Naive thymus-derived CD4-positive, alpha-beta T cell (primary cell): ENCODE results near the gene GPC6. TPM values are rescaled to one million over a fixed set of nuclear protein-coding genes. Genes with fewer than 3 reads are reported as not detected.

Experiments used
- ATAC-seq: fragments of 150-1000 bp; cut with Tn5 transposase; 2 replicates; pipeline ENCODE4 v1.10.0; 2021; ENCODE audit warnings: mild to moderate bottlenecking, moderate library complexity
- CTCF ChIA-PET: fragments of 350-600 bp; sonication (Branson Sonifier 250); formaldehyde crosslinking; loops from one replicate; lab custom pipeline; 2021; ENCODE audit warnings: antibody characterized with exemption; lab: Charles Lee
- POLR2A ChIA-PET: fragments of 350-600 bp; sonication (Branson Sonifier 250); formaldehyde crosslinking; loops from one replicate; lab custom pipeline; 2021; ENCODE audit warnings: antibody characterized with exemption, inconsistent platforms; lab: Charles Lee
- DNase-seq, 9 donors: peaks; one replicate each; pipeline versions ENCODE4 v3.0.0 to v3.0.0-alpha.2; 2020 to 2022; ENCODE audit warnings: mixed read lengths in 1 of 9
- H3K27ac ChIP-seq: one replicate; pipeline ENCODE4 v1.7.0; 2013; ENCODE audit warnings: mild to moderate bottlenecking, low read depth, low read length, moderate library complexity
- H3K27me3 ChIP-seq, 2 donors: one replicate each; pipeline ENCODE4 v1.7.0; 2013; ENCODE audit warnings: low read length in 2 of 2, mild to moderate bottlenecking in 2 of 2, moderate library complexity in 2 of 2; ENCODE audit not compliant: control insufficient read depth in 2 of 2, insufficient read depth in 2 of 2
- H3K36me3 ChIP-seq, 3 experiments: 1 replicate in 2 of 3; 2 replicates in 1 of 3; pipeline ENCODE4 v1.7.0; 2013; ENCODE audit warnings: low read length in 3 of 3, mild to moderate bottlenecking in 3 of 3, moderate library complexity in 1 of 3; ENCODE audit not compliant: insufficient read depth in 3 of 3, control insufficient read depth in 2 of 3
- H3K4me1 ChIP-seq, 2 donors: one replicate each; pipeline ENCODE4 v1.7.0; 2013; ENCODE audit warnings: low read length in 2 of 2, mild to moderate bottlenecking in 2 of 2, moderate library complexity in 1 of 2; ENCODE audit not compliant: control insufficient read depth in 2 of 2, insufficient read depth in 2 of 2
- H3K4me3 ChIP-seq: 2 replicates; pipeline ENCODE4 v1.7.0; 2013; ENCODE audit warnings: mild to moderate bottlenecking, low read length
- H3K9me3 ChIP-seq, 3 experiments: 1 replicate in 2 of 3; 2 replicates in 1 of 3; pipeline ENCODE4 v1.7.0; 2013; ENCODE audit warnings: low read length in 3 of 3; ENCODE audit not compliant: control insufficient read depth in 2 of 3
- H3K27ac Mint-ChIP-seq, 9 donors: one replicate each; pipeline ENCODE4 v1.8.0; 2020 to 2022; ENCODE audit warnings: mixed read lengths in 9 of 9, mild to moderate bottlenecking in 8 of 9, moderate library complexity in 5 of 9, inconsistent platforms in 2 of 9
- H3K27me3 Mint-ChIP-seq, 5 donors: one replicate each; pipeline ENCODE4 v1.8.0; 2021 to 2022; ENCODE audit warnings: mixed read lengths in 5 of 5, mild to moderate bottlenecking in 1 of 5
- H3K36me3 Mint-ChIP-seq, 5 donors: one replicate each; pipeline ENCODE4 v1.8.0; 2020 to 2022; ENCODE audit warnings: mixed read lengths in 5 of 5, mild to moderate bottlenecking in 3 of 5, inconsistent platforms in 1 of 5
- H3K4me1 Mint-ChIP-seq, 7 donors: one replicate each; pipeline ENCODE4 v1.8.0; 2020 to 2022; ENCODE audit warnings: mixed read lengths in 7 of 7, mild to moderate bottlenecking in 3 of 7, inconsistent platforms in 1 of 7
- H3K4me3 Mint-ChIP-seq, 10 donors: one replicate each; pipeline ENCODE4 v1.8.0; 2020 to 2022; ENCODE audit warnings: mild to moderate bottlenecking in 10 of 10, mixed read lengths in 10 of 10, moderate library complexity in 6 of 10, inconsistent platforms in 2 of 10
- H3K9me3 Mint-ChIP-seq, 11 donors: one replicate each; pipeline ENCODE4 v1.8.0; 2020 to 2022; ENCODE audit warnings: mixed read lengths in 11 of 11, mild to moderate bottlenecking in 4 of 11, inconsistent platforms in 1 of 11, moderate library complexity in 1 of 11
- intact Hi-C, 2 donors: fragments of 100-400 bp; cut with micrococcal nuclease; formaldehyde crosslinking; loops; one replicate each; pipeline ENCODE4 v1.15.1; 2023
- polyA plus RNA-seq, 2 donors: library from polyadenylated mRNA; unstranded; fragments of 300-500 nt; fragmentation: Illumina TruSeq; gene quantifications; one replicate each; pipeline ENCODE4 v1.2.3, GENCODE V29; 2021
- total RNA-seq, 6 experiments: library from RNA in 5 of 6; stranded (reverse) in 5 of 6; gene quantifications; 1 replicate in 5 of 6; 2 replicates in 1 of 6; pipeline ENCODE4 v1.2.3 and lab custom pipeline; 2021 to 2026

The GPC6 gene
- total and polyA plus RNA-seq, 7 experiments from 2014 or later = not detected

DNA sequence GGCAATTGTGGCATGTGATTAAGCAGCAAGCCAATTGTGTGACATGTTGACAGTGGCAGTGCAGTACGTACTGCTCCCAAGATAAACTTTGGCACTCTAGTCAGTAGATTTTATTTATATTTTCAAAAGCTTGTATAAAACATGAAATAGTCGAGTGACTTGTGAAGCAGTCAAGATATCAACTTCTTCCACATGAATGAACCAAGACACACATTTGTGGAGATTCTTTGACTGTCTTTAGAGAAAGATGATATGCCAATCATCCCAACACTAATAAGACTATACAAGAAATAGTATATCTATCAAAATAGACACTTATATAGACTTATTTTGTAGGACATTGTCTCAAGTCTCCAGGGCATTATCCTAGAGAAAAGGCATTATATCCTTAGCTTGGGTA is 714.8 kb downstream of the GPC6 start:
- CTCF ChIA-PET = no interaction called here

GRCh38 chr13:93942016-93942415 is 715.4 kb downstream of the GPC6 start:
- intact Hi-C loops = no loop called here
- Histone ChIP-seq H3K36me3 (no peaks in the 10 kb centered on the region), H3K9me3 (no peaks in the 10 kb centered on the region), H3K27ac (no peak overlapping the region), H3K27me3 (no peaks in the 10 kb centered on the region), H3K4me1 (no peaks in the 10 kb centered on the region), H3K4me3 (no peak overlapping the region)
- POLR2A ChIA-PET = no interaction called here
- no peaks in the 10 kb centered on the region for H3K36me3 Mint-ChIP-seq
- H3K4me1 Mint-ChIP-seq = no peaks in the 10 kb centered on the region
- no peak overlapping the region for H3K27ac Mint-ChIP-seq
- CTCF ChIA-PET = interaction anchor here (0.6 kb wide), 1 partner anchor 200 kb away, joined by 3 read pairs; no protein-coding TSS in a partner anchor
- DNase-seq (no peak), ATAC-seq (no peak)
- H3K27me3 Mint-ChIP-seq = peaks cover 0 to 13% (median 0%) of the 10 kb centered on the region in 5 donors
- peaks cover 0 to 4% (median 0%) of the 10 kb centered on the region in 11 donors for H3K9me3 Mint-ChIP-seq
- H3K4me3 Mint-ChIP-seq = no peak overlapping the region

More for the DNA sequence above, 714.8 kb downstream of the GPC6 start:
- Mint-ChIP-seq H3K9me3 (peaks cover 0 to 4% (median 0%) of the 10 kb centered on the region in 11 donors), H3K4me3 (no peak overlapping the region), H3K27me3 (peaks cover 0 to 17% (median 0%) of the 10 kb centered on the region in 5 donors), H3K27ac (no peak overlapping the region), H3K36me3 (no peaks in the 10 kb centered on the region), H3K4me1 (no peaks in the 10 kb centered on the region)
- DNase-seq (no peak), ATAC-seq (no peak)
- Histone ChIP-seq H3K4me3 (no peak overlapping the region), H3K36me3 (no peaks in the 10 kb centered on the region), H3K27me3 (no peaks in the 10 kb centered on the region), H3K9me3 (no peaks in the 10 kb centered on the region), H3K4me1 (no peaks in the 10 kb centered on the region), H3K27ac (no peak overlapping the region)
- intact Hi-C loops = no loop called here
- POLR2A ChIA-PET = no interaction called here

- POLR2A ChIA-PET = no interaction called here
- CTCF ChIA-PET = no interaction called here
- DNase-seq = no peak
Measured at GRCh38 chr13:93945621-93946020, 719.0 kb downstream of the GPC6 start.

GRCh38 chr13:93946994-93947393 is 720.4 kb downstream of the GPC6 start:
- H3K27ac ChIP-seq = no peak overlapping the region
- H3K36me3 Mint-ChIP-seq = no peaks in the 10 kb centered on the region

More at GRCh38 chr13:93945621-93946020, 719.0 kb downstream of the GPC6 start:
- no peaks in the 10 kb centered on the region for H3K36me3 ChIP-seq
- H3K9me3 Mint-ChIP-seq = peaks cover 0 to 4% (median 0%) of the 10 kb centered on the region in 11 donors
- H3K27ac ChIP-seq = no peak overlapping the region
- H3K4me1 ChIP-seq = no peaks in the 10 kb centered on the region
- H3K27me3 Mint-ChIP-seq = peaks cover 0 to 7% (median 0%) of the 10 kb centered on the region in 5 donors
- no peak overlapping the region for H3K4me3 ChIP-seq
- intact Hi-C loops = no loop called here
- no peaks in the 10 kb centered on the region for H3K9me3 ChIP-seq
- no peaks in the 10 kb centered on the region for H3K27me3 ChIP-seq
- no peak for ATAC-seq
- no peaks in the 10 kb centered on the region for H3K4me1 Mint-ChIP-seq
- no peaks in the 10 kb centered on the region for H3K36me3 Mint-ChIP-seq
- no peak overlapping the region for H3K4me3 Mint-ChIP-seq
- H3K27ac Mint-ChIP-seq = no peak overlapping the region

DNA sequence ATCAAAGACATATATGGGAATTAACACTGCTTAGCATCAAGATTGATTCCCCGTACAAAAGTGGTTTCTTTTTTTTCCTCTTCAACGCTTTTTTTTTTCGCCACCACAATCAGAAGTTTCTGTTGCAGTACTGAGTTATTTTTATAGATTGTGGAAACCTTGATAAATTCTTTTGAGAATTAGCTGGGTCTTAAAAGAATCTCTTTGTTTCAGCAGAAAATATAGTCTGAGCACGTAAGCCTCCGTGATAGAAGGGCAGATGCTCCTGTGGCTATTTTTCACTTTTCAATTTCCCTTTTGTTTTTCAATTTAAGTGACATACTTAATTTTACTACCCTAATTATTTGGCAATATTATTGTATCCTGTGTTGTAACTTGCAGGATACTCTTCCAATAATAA is 721.0 kb downstream of the GPC6 start:
- ChIA-PET CTCF (no interaction called here), POLR2A (no interaction called here)
- no peak for DNase-seq
- H3K9me3 Mint-ChIP-seq = peaks cover 0 to 4% (median 0%) of the 10 kb centered on the region in 11 donors
- Histone ChIP-seq H3K36me3 (no peaks in the 10 kb centered on the region), H3K27ac (no peak overlapping the region), H3K9me3 (no peaks in the 10 kb centered on the region), H3K4me3 (no peak overlapping the region), H3K27me3 (no peaks in the 10 kb centered on the region), H3K4me1 (no peaks in the 10 kb centered on the region)
- no peak overlapping the region for H3K27ac Mint-ChIP-seq
- H3K4me3 Mint-ChIP-seq = no peak overlapping the region
- H3K27me3 Mint-ChIP-seq = peaks cover 0 to 7% (median 0%) of the 10 kb centered on the region in 5 donors
- no peak for ATAC-seq
- intact Hi-C loops = no loop called here
- H3K36me3 Mint-ChIP-seq = no peaks in the 10 kb centered on the region
- H3K4me1 Mint-ChIP-seq = no peaks in the 10 kb centered on the region

More at GRCh38 chr13:93946994-93947393, 720.4 kb downstream of the GPC6 start:
- no peaks in the 10 kb centered on the region for H3K27me3 ChIP-seq
- DNase-seq = no peak
- H3K4me1 Mint-ChIP-seq = no peaks in the 10 kb centered on the region
- no peaks in the 10 kb centered on the region for H3K36me3 ChIP-seq
- no peak overlapping the region for H3K4me3 Mint-ChIP-seq
- no peak overlapping the region for H3K4me3 ChIP-seq
- intact Hi-C loops = no loop called here
- peaks cover 0 to 4% (median 0%) of the 10 kb centered on the region in 11 donors for H3K9me3 Mint-ChIP-seq
- CTCF ChIA-PET = no interaction called here
- POLR2A ChIA-PET = no interaction called here
- H3K9me3 ChIP-seq = no peaks in the 10 kb centered on the region
- ATAC-seq = no peak
- no peak overlapping the region for H3K27ac Mint-ChIP-seq
- no peaks in the 10 kb centered on the region for H3K4me1 ChIP-seq
- peaks cover 0 to 7% (median 0%) of the 10 kb centered on the region in 5 donors for H3K27me3 Mint-ChIP-seq

DNA sequence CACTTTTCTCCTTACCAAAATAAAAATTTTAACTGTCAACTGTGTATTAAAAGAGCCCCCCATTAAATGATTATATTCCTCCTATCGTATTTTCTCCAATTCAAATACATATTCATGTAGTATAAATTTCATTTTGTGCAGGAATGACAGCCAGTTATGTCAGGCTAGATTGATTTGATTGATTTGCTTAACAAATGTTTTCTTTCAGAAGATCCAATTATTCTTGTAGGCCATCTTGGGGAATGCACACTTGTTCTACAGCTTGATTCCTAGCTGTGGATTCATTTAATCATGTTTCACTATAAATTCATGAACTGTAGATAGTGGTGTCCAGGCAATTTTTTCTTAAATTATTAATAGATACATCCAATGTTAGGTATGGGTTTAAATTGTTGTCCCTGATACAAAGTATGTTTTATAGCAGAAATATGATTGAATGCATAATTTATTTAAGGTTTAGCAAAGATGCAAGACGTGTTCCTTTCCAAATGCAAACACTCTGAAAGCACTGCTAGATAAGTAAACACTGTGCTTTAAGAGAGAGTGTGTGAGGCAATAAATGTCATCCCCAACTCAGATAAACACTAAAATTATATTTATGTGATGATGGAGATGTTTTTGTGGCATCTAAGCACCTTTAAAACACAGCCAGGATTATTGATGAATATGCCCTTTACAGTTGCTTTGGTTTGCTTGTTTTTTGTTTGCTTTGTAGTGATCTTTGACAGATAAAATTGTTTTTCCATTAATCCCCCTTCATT is 721.7 kb downstream of the GPC6 start:
- intact Hi-C loops = no loop called here
- H3K4me1 ChIP-seq = no peaks in the 10 kb centered on the region
- H3K27me3 ChIP-seq = no peaks in the 10 kb centered on the region
- H3K4me3 ChIP-seq = no peak overlapping the region
- peaks cover 0 to 4% (median 0%) of the 10 kb centered on the region in 11 donors for H3K9me3 Mint-ChIP-seq
- ChIA-PET POLR2A (no interaction called here), CTCF (no interaction called here)
- no peak overlapping the region for H3K27ac Mint-ChIP-seq
- no peaks in the 10 kb centered on the region for H3K9me3 ChIP-seq
- H3K27ac ChIP-seq = no peak overlapping the region
- no peaks in the 10 kb centered on the region for H3K36me3 Mint-ChIP-seq
- DNase-seq (no peak), ATAC-seq (no peak)
- peaks cover 0 to 6% (median 0%) of the 10 kb centered on the region in 5 donors for H3K27me3 Mint-ChIP-seq
- no peaks in the 10 kb centered on the region for H3K36me3 ChIP-seq
- no peak overlapping the region for H3K4me3 Mint-ChIP-seq
- no peaks in the 10 kb centered on the region for H3K4me1 Mint-ChIP-seq

- no peaks in the 10 kb centered on the region for H3K27me3 ChIP-seq
- Mint-ChIP-seq H3K4me3 (no peak overlapping the region), H3K27ac (no peak overlapping the region), H3K4me1 (no peaks in the 10 kb centered on the region), H3K36me3 (no peaks in the 10 kb centered on the region), H3K9me3 (no peaks in the 10 kb centered on the region), H3K27me3 (peaks cover 0 to 4% (median 0%) of the 10 kb centered on the region in 5 donors)
- no peak overlapping the region for H3K27ac ChIP-seq
- no peak overlapping the region for H3K4me3 ChIP-seq
- DNase-seq (no peak), ATAC-seq (no peak)
- no peaks in the 10 kb centered on the region for H3K36me3 ChIP-seq
- H3K9me3 ChIP-seq = no peaks in the 10 kb centered on the region
- ChIA-PET CTCF (interaction anchor here (0.6 kb wide), 1 partner anchor 30 kb away, joined by 3 read pairs; no protein-coding TSS in a partner anchor), POLR2A (no interaction called here)
- intact Hi-C loops = no loop called here
- H3K4me1 ChIP-seq = no peaks in the 10 kb centered on the region
Measured at GRCh38 chr13:93951108-93951507, 724.5 kb downstream of the GPC6 start.
